Sigmoid colon (tissue), 7 donors: Measurements from ENCODE around the gene MTFP1. TPM values are rescaled to one million over a fixed set of nuclear protein-coding genes. Genes with fewer than 3 reads are reported as not detected.

Experiments used
- DNase-seq: peaks from one replicate; pipeline ENCODE4 v3.0.0-alpha.2; 2019
- H3K27ac ChIP-seq, 4 donors: fragments of 200-600 bp; sonication (generic); one replicate each; pipeline ENCODE4 v1.5.1; 2016 to 2019; ENCODE audit warnings: mild to moderate bottlenecking in 1 of 4
- H3K27me3 ChIP-seq, 3 donors: fragments of 200-600 bp; sonication (generic); one replicate each; pipeline ENCODE4 v1.5.1; 2019; ENCODE audit warnings: mild to moderate bottlenecking in 1 of 3
- H3K36me3 ChIP-seq, 4 donors: fragments of 200-600 bp; sonication (generic); one replicate each; pipeline ENCODE4 v1.5.1; 2016 to 2019
- H3K4me1 ChIP-seq, 4 donors: fragments of 200-600 bp; sonication (generic); one replicate each; pipeline ENCODE4 v1.5.1; 2017 to 2019
- H3K4me3 ChIP-seq, 4 donors: fragments of 200-600 bp; sonication (generic); one replicate each; pipeline ENCODE4 v1.5.1; 2017 to 2019; ENCODE audit warnings: mild to moderate bottlenecking in 2 of 4, moderate library complexity in 1 of 4
- H3K9me3 ChIP-seq, 4 donors: fragments of 200-600 bp in 3 of 4; sonication (generic) in 3 of 4; one replicate each; pipeline versions ENCODE4 v1.5.1 to v1.6.1; 2013 to 2019
- CTCF ChIP-seq, 4 experiments: fragments of 450-650 bp in 3 of 4; fragments of 200-600 bp in 1 of 4; IDR thresholded peaks; one replicate each; pipeline ENCODE4 v1.5.1; 2016 to 2019; ENCODE audit warnings: antibody characterized with exemption in 4 of 4, mild to moderate bottlenecking in 3 of 4, moderate library complexity in 2 of 4
- EP300 ChIP-seq, 4 donors: sonication (generic); formaldehyde crosslinking; IDR thresholded peaks; one replicate each; pipeline ENCODE4 v1.6.1; 2017; ENCODE audit warnings: antibody characterized with exemption in 4 of 4
- POLR2A ChIP-seq, 2 donors: fragments of 450-650 bp; IDR thresholded peaks; one replicate each; pipeline ENCODE4 v1.6.1; 2016; ENCODE audit warnings: antibody characterized with exemption in 2 of 2, mild to moderate bottlenecking in 2 of 2, moderate library complexity in 2 of 2
- POLR2AphosphoS5 ChIP-seq, 4 donors: sonication (generic); formaldehyde crosslinking; IDR thresholded peaks; one replicate each; pipeline ENCODE4 v1.6.1; 2017; ENCODE audit warnings: antibody characterized with exemption in 4 of 4
- WGBS, 2 donors: extraction: QIAGEN DNeasy Blood & Tissue Kit; methylation state at CpG; one replicate each; pipeline ENCODE4 v1.1.7; 2013; 5-methylcytosine and 5-hydroxymethylcytosine counted together
- intact Hi-C: fragments of 100-400 bp; cut with DNase I; formaldehyde crosslinking; loops from one replicate; pipeline ENCODE4 v1.15.1; 2023
- polyA plus RNA-seq, 3 donors: library from polyadenylated mRNA; stranded (reverse); fragments of 200-250 nt; gene quantifications; one replicate each; pipeline ENCODE4 v1.2.3, GENCODE V29; 2013
- total RNA-seq, 4 donors: library from RNA; depleted of rRNA; stranded (reverse); fragments of >200 nt; gene quantifications; one replicate each; pipeline ENCODE4 v1.1.0, GENCODE V29; 2016
- donor health status: healthy with polysubstance abuse.
- donor health status: Bipolar disorder and iron deficiency.
- donor health status: healthy.

Gene MTFP1
- total and polyA plus RNA-seq, 7 donors, result 2.9 to 38.5 (median 7.1) TPM

GRCh38 chr22:30406400-30406799 is 19.2 kb upstream of the MTFP1 start:
- TF ChIP-seq POLR2AphosphoS5 (IDR thresholded peaks at IDR 0.05) (no peak), EP300 (IDR thresholded peaks at IDR 0.05) (no peak), CTCF (IDR thresholded peaks at IDR 0.05) (no peak), POLR2A (IDR thresholded peaks at IDR 0.05) (no peak)
- intact Hi-C loops, result no loop called here
- no peak for DNase-seq
- Histone ChIP-seq H3K36me3 (peaks cover 0 to 46% (median 9%) of the 10 kb centered on the region in 4 donors), H3K27me3 (no peaks in the 10 kb centered on the region), H3K4me1 (peaks cover 0 to 4% (median 0%) of the 10 kb centered on the region in 4 donors), H3K4me3 (no peak overlapping the region), H3K27ac (no peak overlapping the region), H3K9me3 (no peaks in the 10 kb centered on the region)
- 81 to 88% methylated on average over 6 of the region's 6 CpGs for WGBS, 2 donors

GRCh38 chr22:30408388-30409102 is 17.0 kb upstream of the MTFP1 start:
- DNase-seq, result no peak
- H3K36me3 ChIP-seq, result peaks cover 0 to 63% (median 9%) of the 10 kb centered on the region in 4 donors
- no peaks in the 10 kb centered on the region for H3K27me3 ChIP-seq
- no peaks in the 10 kb centered on the region for H3K9me3 ChIP-seq
- intact Hi-C loops, result no loop called here
- H3K4me3 ChIP-seq, result no peak overlapping the region
- 86 to 92% methylated on average over 13 of the region's 13 CpGs for WGBS, 2 donors
- H3K4me1 ChIP-seq, result no peaks in the 10 kb centered on the region
- H3K27ac ChIP-seq, result no peak overlapping the region
- TF ChIP-seq POLR2A (IDR thresholded peaks at IDR 0.05), result no peak
- TF ChIP-seq POLR2AphosphoS5 (IDR thresholded peaks at IDR 0.05), result no peak
- TF ChIP-seq CTCF (IDR thresholded peaks at IDR 0.05), result no peak
- no peak for TF ChIP-seq EP300 (IDR thresholded peaks at IDR 0.05)

GRCh38 chr22:30411780-30412179 is 13.8 kb upstream of the MTFP1 start:
- intact Hi-C loops, result no loop called here
- TF ChIP-seq POLR2A (IDR thresholded peaks at IDR 0.05), result no peak
- no peak for TF ChIP-seq EP300 (IDR thresholded peaks at IDR 0.05)
- TF ChIP-seq CTCF (IDR thresholded peaks at IDR 0.05), result no peak
- TF ChIP-seq POLR2AphosphoS5 (IDR thresholded peaks at IDR 0.05), result no peak
- Histone ChIP-seq H3K27ac (no peak overlapping the region), H3K27me3 (no peaks in the 10 kb centered on the region), H3K36me3 (peaks cover 0 to 84% (median 20%) of the 10 kb centered on the region in 4 donors), H3K4me3 (no peak overlapping the region), H3K4me1 (no peaks in the 10 kb centered on the region), H3K9me3 (no peaks in the 10 kb centered on the region)
- DNase-seq, result no peak
- WGBS, 2 donors, result 47 to 76% methylated on average over 3 of the region's 3 CpGs

GRCh38 chr22:30413001-30413400 is 12.6 kb upstream of the MTFP1 start:
- WGBS, 2 donors, result 93 to 95% methylated on average over 4 of the region's 4 CpGs
- intact Hi-C loops, result no loop called here

More at GRCh38 chr22:30413001-30413400, 12.6 kb upstream of the MTFP1 start:
- no peak for TF ChIP-seq POLR2A (IDR thresholded peaks at IDR 0.05)
- no peak for TF ChIP-seq POLR2AphosphoS5 (IDR thresholded peaks at IDR 0.05)
- TF ChIP-seq CTCF (IDR thresholded peaks at IDR 0.05), result no peak
- TF ChIP-seq EP300 (IDR thresholded peaks at IDR 0.05), result no peak
- no peak for DNase-seq
- Histone ChIP-seq H3K4me3 (no peak overlapping the region), H3K9me3 (no peaks in the 10 kb centered on the region), H3K36me3 (peaks cover 2 to 84% (median 23%) of the 10 kb centered on the region in 4 donors), H3K4me1 (no peaks in the 10 kb centered on the region), H3K27ac (no peak overlapping the region), H3K27me3 (no peaks in the 10 kb centered on the region)
